Measurements from ENCODE around the gene TMPRSS11A. TPM values are rescaled to one million over a fixed set of nuclear protein-coding genes. Genes with fewer than 3 reads are reported as not detected.

Gene TMPRSS11A
- total and polyA plus RNA-seq, 2 experiments from 2014 or later = not detected

DNA sequence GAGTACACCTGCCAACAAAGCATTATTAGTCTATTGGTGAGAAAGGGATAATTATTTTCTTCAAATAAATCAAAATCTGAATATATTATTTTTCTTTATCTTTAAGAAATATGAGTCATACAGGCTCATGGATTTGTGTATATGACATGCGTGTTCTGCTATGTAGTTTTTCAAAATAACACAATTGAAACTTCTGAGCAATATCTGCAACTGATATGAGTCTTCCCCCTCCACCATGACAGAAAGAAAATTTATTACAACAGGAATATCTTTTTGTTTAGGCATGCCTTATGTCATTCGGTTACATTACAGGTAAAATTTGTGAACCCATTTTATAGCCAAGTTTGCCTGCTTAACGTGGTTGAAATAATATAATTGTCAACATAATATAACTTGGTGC, 32.0 kb downstream of the TMPRSS11A start:
- Histone ChIP-seq H3K4me1 (ENCODE audit: insufficient read depth) (peaks cover 11% of the 10 kb centered on the region), H3K36me3 (ENCODE audit: insufficient read depth) (no peaks in the 10 kb centered on the region), H3K4me2 (no peak overlapping the region), H2AFZ (no peak overlapping the region), H3K9me2 (ENCODE audit: insufficient read depth) (no peaks in the 10 kb centered on the region), H3F3A (replicated peaks; ENCODE audit: low read depth) (no peaks in the 10 kb centered on the region), H3K79me2 (replicated peaks; ENCODE audit: insufficient read depth) (no peaks in the 10 kb centered on the region), H3K27me3 (ENCODE audit: insufficient read depth) (no peaks in the 10 kb centered on the region), H4K20me1 (replicated peaks; ENCODE audit: insufficient read depth) (no peaks in the 10 kb centered on the region), H3K4me3 (no peak overlapping the region), H3K27ac (ENCODE audit: low read depth) (no peak overlapping the region)
- H3K36me3 Mint-ChIP-seq (ENCODE audit: low read depth) = peaks cover 3% of the 10 kb centered on the region; the same call in 1 of the 3 replicates
- TF ChIP-seq NANOG (IDR thresholded peaks at IDR 0.05; ENCODE audit: borderline replicate concordance) (no peak), POLR2AphosphoS5 (IDR thresholded peaks at IDR 0.05; ENCODE audit: low read depth) (no peak), STAT1 (IDR thresholded peaks at IDR 0.05; ENCODE audit: unreplicated experiment) (no peak), JUNB (IDR thresholded peaks at IDR 0.05; ENCODE audit: unreplicated experiment) (no peak), ZNF331 (CRISPR knock-in tag; IDR thresholded peaks at IDR 0.05; ENCODE audit: low read depth) (no peak), EZH2phosphoT487 (IDR thresholded peaks at IDR 0.05; ENCODE audit: unreplicated experiment) (no peak), ZNF114 (CRISPR knock-in tag; IDR thresholded peaks at IDR 0.05) (no peak)
- TF ChIP-seq, protein P1, sequence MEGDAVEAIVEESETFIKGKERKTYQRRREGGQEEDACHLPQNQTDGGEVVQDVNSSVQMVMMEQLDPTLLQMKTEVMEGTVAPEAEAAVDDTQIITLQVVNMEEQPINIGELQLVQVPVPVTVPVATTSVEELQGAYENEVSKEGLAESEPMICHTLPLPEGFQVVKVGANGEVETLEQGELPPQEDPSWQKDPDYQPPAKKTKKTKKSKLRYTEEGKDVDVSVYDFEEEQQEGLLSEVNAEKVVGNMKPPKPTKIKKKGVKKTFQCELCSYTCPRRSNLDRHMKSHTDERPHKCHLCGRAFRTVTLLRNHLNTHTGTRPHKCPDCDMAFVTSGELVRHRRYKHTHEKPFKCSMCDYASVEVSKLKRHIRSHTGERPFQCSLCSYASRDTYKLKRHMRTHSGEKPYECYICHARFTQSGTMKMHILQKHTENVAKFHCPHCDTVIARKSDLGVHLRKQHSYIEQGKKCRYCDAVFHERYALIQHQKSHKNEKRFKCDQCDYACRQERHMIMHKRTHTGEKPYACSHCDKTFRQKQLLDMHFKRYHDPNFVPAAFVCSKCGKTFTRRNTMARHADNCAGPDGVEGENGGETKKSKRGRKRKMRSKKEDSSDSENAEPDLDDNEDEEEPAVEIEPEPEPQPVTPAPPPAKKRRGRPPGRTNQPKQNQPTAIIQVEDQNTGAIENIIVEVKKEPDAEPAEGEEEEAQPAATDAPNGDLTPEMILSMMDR (conservative IDR thresholded peaks at IDR 0.05; ENCODE audit: low read depth in 2 of 2) = no peak
- no peak for DNase-seq (ENCODE audit: low spot score)
- peaks cover 15% of the 10 kb centered on the region for H3K4me1 Mint-ChIP-seq
- no peak for ATAC-seq
- H3K27ac Mint-ChIP-seq = no peak overlapping the region
- H3K27me3 Mint-ChIP-seq (ENCODE audit: insufficient read depth, low read depth, poor library complexity) = peaks cover 1% of the 10 kb centered on the region
- peaks cover 4% of the 10 kb centered on the region; the same call in 2 of the 3 replicates for H3K9me3 Mint-ChIP-seq
- H3K4me3 Mint-ChIP-seq = no peak overlapping the region

DNA sequence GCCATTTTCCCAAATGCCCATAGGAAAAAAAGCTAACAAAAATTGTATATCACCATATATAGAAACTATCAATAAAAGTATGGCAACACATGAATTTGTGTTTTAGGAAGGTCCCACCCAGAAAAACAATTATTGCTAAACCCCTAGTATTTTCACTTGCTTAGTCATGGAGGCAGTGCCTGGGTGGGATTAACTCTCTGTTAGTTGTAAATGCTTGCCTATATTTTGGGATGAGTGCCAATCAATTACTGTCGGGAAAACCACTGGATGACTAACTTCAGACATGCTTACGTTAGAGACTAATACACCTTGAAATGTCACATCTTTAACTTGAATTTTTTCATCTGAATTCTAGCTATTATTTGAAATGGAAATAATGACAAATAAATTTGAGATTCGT, 33.9 kb downstream of the TMPRSS11A start:
- Histone ChIP-seq H3K4me2 (no peak overlapping the region), H3K27me3 (ENCODE audit: insufficient read depth) (no peaks in the 10 kb centered on the region), H4K20me1 (replicated peaks; ENCODE audit: insufficient read depth) (no peaks in the 10 kb centered on the region), H3K27ac (ENCODE audit: low read depth) (no peak overlapping the region), H2AFZ (no peak overlapping the region), H3K4me1 (ENCODE audit: insufficient read depth) (0 out of 2 replicates have a peak, but pooled peaks cover 5% of the 10 kb centered on the region), H3K4me3 (no peak overlapping the region), H3K36me3 (ENCODE audit: insufficient read depth) (no peaks in the 10 kb centered on the region), H3K79me2 (replicated peaks; ENCODE audit: insufficient read depth) (no peaks in the 10 kb centered on the region), H3F3A (replicated peaks; ENCODE audit: low read depth) (no peaks in the 10 kb centered on the region), H3K9me2 (ENCODE audit: insufficient read depth) (no peaks in the 10 kb centered on the region)
- DNase-seq (ENCODE audit: low spot score) = no peak
- Mint-ChIP-seq H3K4me1 (peaks cover 8% of the 10 kb centered on the region), H3K27ac (no peak overlapping the region), H3K4me3 (no peak overlapping the region), H3K36me3 (ENCODE audit: low read depth) (peaks cover 3% of the 10 kb centered on the region; the same call in 1 of the 3 replicates), H3K27me3 (ENCODE audit: insufficient read depth, low read depth, poor library complexity) (peaks cover 1% of the 10 kb centered on the region), H3K9me3 (peaks cover 6% of the 10 kb centered on the region)
- ATAC-seq = no peak
- TF ChIP-seq POLR2AphosphoS5 (IDR thresholded peaks at IDR 0.05; ENCODE audit: low read depth) = no peak
- TF ChIP-seq, protein P2, sequence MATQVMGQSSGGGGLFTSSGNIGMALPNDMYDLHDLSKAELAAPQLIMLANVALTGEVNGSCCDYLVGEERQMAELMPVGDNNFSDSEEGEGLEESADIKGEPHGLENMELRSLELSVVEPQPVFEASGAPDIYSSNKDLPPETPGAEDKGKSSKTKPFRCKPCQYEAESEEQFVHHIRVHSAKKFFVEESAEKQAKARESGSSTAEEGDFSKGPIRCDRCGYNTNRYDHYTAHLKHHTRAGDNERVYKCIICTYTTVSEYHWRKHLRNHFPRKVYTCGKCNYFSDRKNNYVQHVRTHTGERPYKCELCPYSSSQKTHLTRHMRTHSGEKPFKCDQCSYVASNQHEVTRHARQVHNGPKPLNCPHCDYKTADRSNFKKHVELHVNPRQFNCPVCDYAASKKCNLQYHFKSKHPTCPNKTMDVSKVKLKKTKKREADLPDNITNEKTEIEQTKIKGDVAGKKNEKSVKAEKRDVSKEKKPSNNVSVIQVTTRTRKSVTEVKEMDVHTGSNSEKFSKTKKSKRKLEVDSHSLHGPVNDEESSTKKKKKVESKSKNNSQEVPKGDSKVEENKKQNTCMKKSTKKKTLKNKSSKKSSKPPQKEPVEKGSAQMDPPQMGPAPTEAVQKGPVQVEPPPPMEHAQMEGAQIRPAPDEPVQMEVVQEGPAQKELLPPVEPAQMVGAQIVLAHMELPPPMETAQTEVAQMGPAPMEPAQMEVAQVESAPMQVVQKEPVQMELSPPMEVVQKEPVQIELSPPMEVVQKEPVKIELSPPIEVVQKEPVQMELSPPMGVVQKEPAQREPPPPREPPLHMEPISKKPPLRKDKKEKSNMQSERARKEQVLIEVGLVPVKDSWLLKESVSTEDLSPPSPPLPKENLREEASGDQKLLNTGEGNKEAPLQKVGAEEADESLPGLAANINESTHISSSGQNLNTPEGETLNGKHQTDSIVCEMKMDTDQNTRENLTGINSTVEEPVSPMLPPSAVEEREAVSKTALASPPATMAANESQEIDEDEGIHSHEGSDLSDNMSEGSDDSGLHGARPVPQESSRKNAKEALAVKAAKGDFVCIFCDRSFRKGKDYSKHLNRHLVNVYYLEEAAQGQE (IDR thresholded peaks at IDR 0.05; ENCODE audit: unreplicated experiment) = no peak
- TF ChIP-seq, protein P3, sequence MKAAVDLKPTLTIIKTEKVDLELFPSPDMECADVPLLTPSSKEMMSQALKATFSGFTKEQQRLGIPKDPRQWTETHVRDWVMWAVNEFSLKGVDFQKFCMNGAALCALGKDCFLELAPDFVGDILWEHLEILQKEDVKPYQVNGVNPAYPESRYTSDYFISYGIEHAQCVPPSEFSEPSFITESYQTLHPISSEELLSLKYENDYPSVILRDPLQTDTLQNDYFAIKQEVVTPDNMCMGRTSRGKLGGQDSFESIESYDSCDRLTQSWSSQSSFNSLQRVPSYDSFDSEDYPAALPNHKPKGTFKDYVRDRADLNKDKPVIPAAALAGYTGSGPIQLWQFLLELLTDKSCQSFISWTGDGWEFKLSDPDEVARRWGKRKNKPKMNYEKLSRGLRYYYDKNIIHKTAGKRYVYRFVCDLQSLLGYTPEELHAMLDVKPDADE (IDR thresholded peaks at IDR 0.05) = no peak
- TF ChIP-seq EZH2 (IDR thresholded peaks at IDR 0.05; ENCODE audit: low read depth, unreplicated experiment) = no peak
- TF ChIP-seq NANOG (IDR thresholded peaks at IDR 0.05; ENCODE audit: borderline replicate concordance) = no peak
- TF ChIP-seq ZNF114 (CRISPR knock-in tag; IDR thresholded peaks at IDR 0.05) = no peak
- TF ChIP-seq STAT1 (IDR thresholded peaks at IDR 0.05; ENCODE audit: unreplicated experiment) = no peak
